NCI-H2196 treated with DMSO at 0.1 percent for 48 hours (cell line): Measurements from ENCODE around the gene DNMT3A.

Source experiments
- DNase-seq: peaks from one replicate; lab custom pipeline; 2025; ENCODE audit not compliant: unreplicated experiment; lab: John Stamatoyannopoulos, UW

DNMT3A gene

DNA sequence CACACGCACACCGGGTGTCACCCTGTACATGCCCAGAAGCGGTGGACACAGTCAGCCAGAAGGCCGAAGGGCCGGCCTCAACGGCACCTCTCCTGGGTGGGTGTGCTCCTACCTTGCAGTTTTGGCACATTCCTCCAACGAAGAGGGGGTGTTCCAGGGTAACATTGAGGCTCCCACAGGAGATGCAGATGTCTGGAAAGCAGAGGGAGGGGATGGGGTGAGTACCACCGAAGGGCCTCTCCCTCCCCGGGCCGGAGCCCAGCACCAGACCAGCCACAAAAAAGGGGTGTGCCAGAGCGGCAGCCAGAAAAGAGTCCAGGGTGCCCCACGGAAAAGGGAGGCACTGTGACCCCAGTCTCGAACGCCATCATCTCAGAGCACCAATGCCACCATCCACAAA, 96.6 kb downstream of the DNMT3A start:
- no peak for DNase-seq

- DNase-seq = no peak
Measured at GRCh38 chr2:25243995-25244394, 97.7 kb downstream of the DNMT3A start.

GRCh38 chr2:25241452-25241851, 100.3 kb downstream of the DNMT3A start:
- DNase-seq = no peak

- DNase-seq = no peak
Measured at GRCh38 chr2:25240636-25241035, 101.1 kb downstream of the DNMT3A start.

GRCh38 chr2:25238920-25239319, 102.8 kb downstream of the DNMT3A start:
- DNase-seq = no peak

DNA sequence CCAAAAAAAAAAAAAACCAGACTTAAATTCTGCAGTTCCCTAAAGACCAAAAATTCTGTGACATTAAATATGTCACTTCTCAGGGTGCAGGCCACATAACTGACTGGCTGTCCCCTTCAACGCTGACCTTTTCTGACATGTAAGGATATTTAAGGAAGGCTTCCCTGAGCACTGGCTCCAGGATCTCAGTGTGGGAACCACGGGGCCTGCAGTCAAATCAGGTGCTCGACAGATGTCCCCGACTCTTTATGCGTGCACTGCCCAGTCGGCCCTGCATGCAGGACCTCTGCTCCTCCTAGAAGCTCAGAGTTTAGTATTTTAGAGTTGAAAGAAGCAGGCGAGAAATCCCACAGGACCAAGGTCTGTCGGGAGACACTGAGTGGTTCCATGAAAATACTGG, 104.0 kb downstream of the DNMT3A start:
- no peak for DNase-seq

GRCh38 chr2:25236736-25237135, 105.0 kb downstream of the DNMT3A start:
- no peak for DNase-seq

DNA sequence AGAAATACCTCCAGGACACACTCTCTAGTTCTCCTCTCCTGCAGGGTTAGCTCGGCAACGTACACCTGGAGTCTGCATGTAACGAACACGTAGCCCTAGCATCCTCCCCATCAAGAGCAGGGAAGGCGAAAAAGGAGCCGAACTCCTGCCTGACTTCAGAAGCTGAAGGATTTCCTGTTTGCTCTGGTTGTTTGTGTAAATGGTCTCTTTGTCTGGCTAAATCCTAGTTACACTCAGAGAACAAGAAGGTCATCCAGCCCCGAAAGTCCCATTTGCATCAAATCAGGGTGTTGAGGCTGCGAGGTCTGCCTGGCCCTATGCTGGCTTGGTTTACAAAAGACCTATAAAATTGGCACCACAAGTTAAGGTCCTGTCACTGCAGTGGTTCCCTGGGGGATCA, 107.0 kb downstream of the DNMT3A start:
- DNase-seq = peak; percentile 37

GRCh38 chr2:25233916-25234605, 107.7 kb downstream of the DNMT3A start:
- no peak for DNase-seq

- no peak for DNase-seq
Measured at GRCh38 chr2:25232248-25232825, 109.4 kb downstream of the DNMT3A start.

- DNase-seq = no peak
Measured at GRCh38 chr2:25230948-25231311, 110.8 kb downstream of the DNMT3A start.

DNA sequence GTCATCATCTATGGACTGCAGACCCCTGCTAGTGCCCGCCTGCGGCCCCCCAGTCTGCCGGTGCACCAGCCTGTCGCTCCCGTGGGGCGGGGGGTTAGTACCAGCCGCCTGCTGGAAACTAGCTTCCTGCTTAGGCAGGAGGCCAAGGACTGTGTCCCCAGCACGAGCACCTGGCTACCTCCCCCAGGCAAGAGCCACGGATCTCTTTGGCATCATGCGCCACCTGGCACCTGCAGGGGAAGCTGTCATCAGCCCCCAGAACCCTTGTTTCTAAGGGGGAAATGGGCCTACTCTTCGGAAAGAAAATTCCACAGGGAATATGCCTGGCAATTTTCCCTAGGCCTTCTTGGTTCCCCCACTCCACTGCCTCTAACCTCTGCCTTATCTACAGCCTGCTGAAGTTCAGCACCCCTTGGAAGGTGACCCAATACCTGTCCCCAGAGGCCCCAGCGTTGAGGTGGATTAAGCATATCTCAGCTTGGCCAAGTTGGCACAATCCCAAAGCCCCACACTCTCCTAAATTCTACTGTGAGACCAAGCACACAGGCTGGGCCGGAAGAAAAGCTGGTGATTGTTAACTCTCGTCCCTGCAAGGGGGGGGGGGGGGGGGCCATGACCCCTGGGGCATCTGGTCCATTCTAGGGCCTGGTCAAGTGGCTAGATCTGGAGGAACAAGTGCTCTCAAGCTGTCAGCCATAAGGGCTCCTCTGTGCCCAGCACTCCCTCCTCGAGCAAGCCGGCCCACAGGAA, 111.4 kb downstream of the DNMT3A start:
- peak; percentile 30 for DNase-seq

DNA sequence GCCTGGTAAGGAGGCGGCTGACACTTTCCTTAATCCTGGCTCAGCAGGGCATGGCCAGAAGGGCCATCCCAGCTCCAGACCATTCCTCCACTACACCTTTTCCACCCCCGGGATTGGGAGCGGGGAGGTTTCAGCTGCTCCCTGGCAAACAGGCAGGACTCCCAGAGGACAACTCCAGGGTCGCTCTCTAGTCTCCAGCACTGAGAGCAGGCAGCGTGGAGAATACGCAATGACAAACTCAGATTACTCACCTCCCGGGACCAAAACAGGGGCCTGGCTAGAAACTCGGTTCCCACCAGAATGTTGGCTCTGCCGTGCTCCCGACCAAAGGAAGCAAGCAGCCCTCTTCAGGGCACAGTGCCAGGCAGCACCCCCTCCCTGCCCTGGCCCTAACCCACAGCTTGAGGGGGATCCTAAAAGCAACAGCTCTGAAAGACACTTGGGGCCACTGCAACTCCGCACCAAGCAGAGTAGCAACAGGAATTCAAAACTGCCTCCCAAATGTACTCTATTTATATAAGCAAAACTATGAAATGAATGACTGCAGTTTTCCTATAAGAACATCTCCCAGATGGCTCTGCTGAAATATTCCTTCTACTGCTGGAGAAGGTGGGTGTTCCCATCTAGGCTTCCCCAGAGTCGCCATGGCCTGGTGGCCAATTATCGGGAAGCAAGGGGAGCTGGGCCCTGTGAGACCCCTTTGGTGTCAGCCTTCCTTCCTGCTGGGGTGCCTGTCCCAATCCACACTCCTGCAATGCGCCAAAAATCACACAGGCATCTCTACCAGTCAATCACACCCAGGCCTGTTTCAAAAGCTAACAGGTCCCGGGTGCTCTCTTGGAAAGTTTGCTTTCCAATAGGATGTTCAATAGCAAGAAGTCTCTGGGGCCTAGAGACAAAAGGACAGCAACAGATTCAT, 112.2 kb downstream of the DNMT3A start:
- DNase-seq = no peak

- peak; percentile 76 for DNase-seq
Measured at GRCh38 chr2:25228848-25229278, 112.9 kb downstream of the DNMT3A start.

GRCh38 chr2:25227576-25227975, 114.1 kb downstream of the DNMT3A start:
- no peak for DNase-seq

DNA sequence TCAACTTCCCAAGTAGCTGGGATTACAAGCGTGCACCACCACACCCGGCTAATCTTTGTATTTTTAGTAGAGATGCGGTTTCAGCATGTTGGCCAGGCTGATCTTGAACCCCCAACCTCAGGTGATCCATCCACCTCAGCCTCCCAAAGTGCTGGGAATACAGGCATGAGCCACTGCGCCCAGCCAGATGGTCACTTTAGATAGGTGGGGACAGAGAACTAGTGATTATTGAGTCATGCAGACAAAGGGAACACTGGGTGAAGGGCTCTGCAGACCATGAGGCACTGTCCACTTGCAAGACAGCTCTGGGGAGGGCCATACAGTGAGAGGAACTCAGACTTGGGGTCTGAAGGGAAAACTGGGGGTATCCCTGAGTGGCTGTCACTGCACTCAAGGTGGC, 114.9 kb downstream of the DNMT3A start:
- DNase-seq = no peak

- DNase-seq = no peak
Measured at GRCh38 chr2:25222477-25223121, 119.1 kb downstream of the DNMT3A start.

GRCh38 chr2:25221579-25221978, 120.1 kb downstream of the DNMT3A start:
- no peak for DNase-seq

GRCh38 chr2:25220313-25220712, 121.4 kb downstream of the DNMT3A start:
- DNase-seq = no peak

GRCh38 chr2:25219621-25220020, 122.1 kb downstream of the DNMT3A start:
- no peak for DNase-seq

DNA sequence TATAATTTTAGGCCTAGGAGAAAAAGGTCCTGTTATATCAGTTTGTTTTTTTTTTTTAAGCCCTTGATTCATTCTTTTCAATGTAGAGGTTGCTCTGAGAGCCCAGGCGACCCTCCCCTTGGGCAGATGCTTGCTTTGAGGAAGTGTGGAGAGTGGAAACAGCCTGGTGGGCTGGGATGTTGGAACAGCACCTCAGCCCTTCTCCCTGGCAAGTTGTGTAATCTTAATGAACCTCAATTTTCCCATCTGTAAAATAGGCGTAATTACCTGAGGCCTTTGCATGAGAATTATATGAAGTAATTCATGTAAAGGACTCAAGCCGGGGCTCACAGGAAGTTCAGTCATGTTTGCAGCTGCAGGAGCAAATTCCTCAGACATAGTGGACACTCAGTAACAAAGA, 123.6 kb downstream of the DNMT3A start:
- no peak for DNase-seq
